Astrocyte of the spinal cord (primary cell): Measurements from ENCODE around the gene ST6GAL1.
"Not testable (repeated sequence)": the region's sequence is repeated elsewhere in the genome, so short reads cannot be mapped to it uniquely, and the experiment has no call there.

Experiments used
- DNase-seq: peaks from one replicate; pipeline ENCODE4 v3.0.0; 2011; ENCODE audit warnings: low read depth, low spot score
- H3K4me3 ChIP-seq: 2 replicates; pipeline ENCODE4 v1.5.1; 2011; ENCODE audit warnings: low read depth, mild to moderate bottlenecking, low read length, moderate library complexity
- in situ Hi-C: cut with HindIII; loops from 2 replicates; pipeline ENCODE4 v1.10.0; 2017; ENCODE audit warnings: low sequenced_read_pairs
- TF ChIP-seq, protein P1 (sequence below): IDR thresholded peaks from 2 replicates; pipeline ENCODE4 v1.5.1; 2012; ENCODE audit warnings: low read depth, mild to moderate bottlenecking, low read length, inconsistent platforms

The ST6GAL1 gene

DNA sequence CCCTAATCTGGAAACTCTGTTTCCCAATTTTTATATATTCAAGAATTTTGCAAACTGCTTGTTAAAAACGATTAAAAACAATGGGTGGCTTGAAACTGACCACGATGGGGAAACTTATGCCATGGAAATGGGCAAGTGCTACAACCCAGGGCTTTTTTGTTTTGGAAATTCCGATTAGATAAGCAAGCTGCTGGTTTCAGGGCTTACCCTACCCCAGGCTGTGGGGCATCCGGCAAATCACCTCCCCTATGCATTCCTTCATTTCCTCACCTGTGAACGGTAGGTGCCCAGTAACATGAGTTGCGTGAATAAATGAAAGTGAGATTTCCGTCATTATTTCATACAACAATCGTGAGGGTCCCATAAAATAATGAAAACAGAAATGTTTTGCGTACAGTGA, 34.3 kb downstream of the ST6GAL1 start:
- in situ Hi-C loops = no loop called here
- H3K4me3 ChIP-seq = no peak overlapping the region
- no peak for DNase-seq
- TF ChIP-seq, protein P1, sequence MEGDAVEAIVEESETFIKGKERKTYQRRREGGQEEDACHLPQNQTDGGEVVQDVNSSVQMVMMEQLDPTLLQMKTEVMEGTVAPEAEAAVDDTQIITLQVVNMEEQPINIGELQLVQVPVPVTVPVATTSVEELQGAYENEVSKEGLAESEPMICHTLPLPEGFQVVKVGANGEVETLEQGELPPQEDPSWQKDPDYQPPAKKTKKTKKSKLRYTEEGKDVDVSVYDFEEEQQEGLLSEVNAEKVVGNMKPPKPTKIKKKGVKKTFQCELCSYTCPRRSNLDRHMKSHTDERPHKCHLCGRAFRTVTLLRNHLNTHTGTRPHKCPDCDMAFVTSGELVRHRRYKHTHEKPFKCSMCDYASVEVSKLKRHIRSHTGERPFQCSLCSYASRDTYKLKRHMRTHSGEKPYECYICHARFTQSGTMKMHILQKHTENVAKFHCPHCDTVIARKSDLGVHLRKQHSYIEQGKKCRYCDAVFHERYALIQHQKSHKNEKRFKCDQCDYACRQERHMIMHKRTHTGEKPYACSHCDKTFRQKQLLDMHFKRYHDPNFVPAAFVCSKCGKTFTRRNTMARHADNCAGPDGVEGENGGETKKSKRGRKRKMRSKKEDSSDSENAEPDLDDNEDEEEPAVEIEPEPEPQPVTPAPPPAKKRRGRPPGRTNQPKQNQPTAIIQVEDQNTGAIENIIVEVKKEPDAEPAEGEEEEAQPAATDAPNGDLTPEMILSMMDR = no peak

DNA sequence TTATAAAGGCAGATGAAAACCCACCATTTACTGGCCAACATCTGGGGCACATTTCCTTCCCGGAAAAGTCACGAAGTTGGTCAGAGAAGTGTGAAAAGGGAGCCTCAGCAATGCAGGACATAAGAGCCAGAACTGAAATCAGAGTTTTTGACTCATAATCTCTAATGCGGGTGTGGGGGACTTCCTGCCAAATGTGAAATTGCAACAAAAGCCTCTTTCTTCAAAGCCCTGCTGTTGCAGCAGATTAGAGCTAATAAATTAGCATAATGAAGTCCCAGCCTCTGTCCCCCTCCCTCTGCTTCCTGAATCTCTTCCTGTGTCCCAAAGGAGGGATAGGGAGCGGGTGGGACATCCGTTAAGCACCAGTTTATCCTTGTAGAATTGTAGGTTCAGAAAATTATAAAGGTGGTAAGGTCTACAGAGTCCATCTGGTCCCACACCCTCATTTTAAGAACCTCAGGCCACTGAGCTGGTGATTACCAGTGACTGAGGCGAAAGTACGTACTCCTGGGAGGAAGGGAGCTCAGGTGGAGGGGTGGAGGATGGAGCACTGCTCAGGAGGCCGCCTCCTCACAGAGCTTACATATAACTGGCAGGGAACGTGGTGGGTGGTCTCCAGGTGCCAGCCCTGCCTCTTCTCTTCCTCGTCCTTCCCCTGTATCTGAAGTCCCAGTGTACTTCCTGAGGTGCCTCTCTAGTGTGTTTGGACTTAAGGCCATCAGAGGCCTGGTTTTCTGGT, 35.0 kb downstream of the ST6GAL1 start:
- no peak for DNase-seq
- in situ Hi-C loops = no loop called here
- no peak overlapping the region for H3K4me3 ChIP-seq
- TF ChIP-seq, protein P1 = no peak

DNA sequence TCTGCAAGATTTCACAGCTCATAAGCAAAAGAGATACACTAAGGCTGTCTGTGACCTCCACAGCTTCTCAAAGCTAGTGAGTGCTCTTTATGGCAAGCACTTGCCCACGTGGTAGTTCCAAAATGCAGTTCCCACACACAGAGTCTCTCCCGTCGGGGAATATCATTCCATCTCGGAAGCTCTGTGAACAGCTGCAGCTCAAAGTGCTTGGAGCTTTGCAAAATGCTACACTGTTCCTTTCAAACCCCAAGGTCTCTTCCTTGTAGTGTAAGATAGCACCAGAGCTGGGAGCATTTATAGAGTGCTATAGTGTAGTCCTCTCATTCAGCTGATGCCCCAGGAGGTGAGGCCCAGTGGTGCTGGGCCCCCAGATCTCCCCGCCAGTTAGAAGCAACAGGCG, 36.1 kb downstream of the ST6GAL1 start:
- no peak for DNase-seq
- H3K4me3 ChIP-seq = no peak overlapping the region
- TF ChIP-seq, protein P1 = no peak
- in situ Hi-C loops = no loop called here

DNA sequence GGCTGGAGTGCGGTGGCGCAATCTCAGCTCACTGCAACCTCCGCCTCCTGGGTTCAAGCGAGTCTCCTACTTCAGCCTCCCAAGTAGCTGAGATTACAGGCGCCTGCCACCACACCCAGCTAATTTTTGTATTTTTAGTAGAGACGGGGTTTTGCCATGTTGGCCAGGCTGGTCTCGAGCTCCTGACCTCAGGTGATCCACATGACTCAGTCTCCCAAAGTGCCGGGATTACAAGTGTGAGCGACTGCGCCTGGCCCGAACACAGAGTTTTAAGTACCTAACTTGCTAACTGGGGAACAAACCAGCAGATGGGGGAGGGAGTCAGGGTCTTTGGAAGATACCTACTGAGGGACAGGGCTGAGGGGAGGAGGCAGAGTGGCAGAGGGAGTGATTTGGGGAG, 36.9 kb downstream of the ST6GAL1 start:
- in situ Hi-C loops, H3K4me3 ChIP-seq, DNase-seq: not testable (repeated sequence)

DNA sequence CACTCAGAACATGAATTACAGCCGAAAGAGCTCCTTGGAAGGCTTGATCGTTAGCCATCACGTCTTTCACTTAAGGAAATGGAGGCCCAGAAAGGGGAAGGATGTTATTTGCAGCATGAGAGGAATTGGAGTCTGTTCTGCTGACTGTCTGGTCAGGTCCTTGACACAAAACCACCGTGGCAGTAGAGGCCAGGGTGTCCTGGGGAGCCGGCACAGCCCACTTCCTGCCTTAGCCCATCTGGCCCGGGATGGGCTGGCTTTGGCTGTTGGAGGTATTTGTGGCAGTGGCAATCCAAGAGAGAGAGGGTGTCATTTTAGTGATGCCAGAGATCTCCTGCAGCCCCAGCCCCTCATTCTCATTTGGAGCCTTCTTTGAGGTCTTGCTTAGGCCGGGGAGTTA, 37.4 kb downstream of the ST6GAL1 start:
- TF ChIP-seq, protein P1 = no peak
- peak; percentile 71 for DNase-seq
- no peak overlapping the region for H3K4me3 ChIP-seq
- in situ Hi-C loops = no loop called here

DNA sequence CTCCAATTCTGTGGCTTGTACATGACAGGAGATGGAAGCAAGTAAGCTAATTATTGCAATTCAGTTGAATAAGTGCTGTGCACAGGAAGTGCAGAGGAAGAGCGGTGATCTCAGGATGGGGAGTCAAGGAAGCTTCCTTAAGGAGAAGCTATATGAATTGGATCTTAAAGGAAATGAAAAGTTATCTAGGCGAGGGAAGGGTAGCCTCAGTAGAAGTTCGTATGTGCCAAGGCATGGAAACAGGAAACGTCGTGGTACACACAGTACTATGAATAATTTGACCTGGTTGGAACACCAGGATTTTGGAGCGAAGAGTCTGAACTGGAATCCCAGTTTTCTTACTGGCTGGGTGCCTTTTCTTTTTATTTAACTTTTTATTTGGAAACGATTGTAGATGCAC, 39.3 kb downstream of the ST6GAL1 start:
- TF ChIP-seq, protein P1 = no peak
- no peak for DNase-seq
- H3K4me3 ChIP-seq = no peak overlapping the region
- in situ Hi-C loops = no loop called here

DNA sequence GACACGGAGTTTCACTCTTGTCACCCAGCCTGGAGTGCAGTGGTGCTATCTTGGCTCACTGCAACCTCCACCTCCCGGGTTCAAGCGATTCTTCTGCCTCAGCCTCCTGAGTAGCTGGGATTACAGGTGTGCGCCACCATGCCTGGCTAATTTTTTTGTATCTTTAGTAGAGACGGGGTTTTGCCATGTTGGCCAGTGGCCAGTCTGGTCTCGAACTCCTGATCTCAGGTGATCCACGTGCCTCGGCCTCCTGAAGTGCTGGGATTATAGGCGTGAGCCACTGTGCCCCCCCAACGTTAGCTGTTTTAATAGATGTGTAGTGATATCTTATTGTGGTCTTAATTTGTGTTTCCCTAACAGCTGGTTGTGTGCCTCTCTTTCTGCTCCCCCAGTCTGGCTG, 40.8 kb downstream of the ST6GAL1 start:
- DNase-seq, H3K4me3 ChIP-seq, in situ Hi-C loops: not testable (repeated sequence)

DNA sequence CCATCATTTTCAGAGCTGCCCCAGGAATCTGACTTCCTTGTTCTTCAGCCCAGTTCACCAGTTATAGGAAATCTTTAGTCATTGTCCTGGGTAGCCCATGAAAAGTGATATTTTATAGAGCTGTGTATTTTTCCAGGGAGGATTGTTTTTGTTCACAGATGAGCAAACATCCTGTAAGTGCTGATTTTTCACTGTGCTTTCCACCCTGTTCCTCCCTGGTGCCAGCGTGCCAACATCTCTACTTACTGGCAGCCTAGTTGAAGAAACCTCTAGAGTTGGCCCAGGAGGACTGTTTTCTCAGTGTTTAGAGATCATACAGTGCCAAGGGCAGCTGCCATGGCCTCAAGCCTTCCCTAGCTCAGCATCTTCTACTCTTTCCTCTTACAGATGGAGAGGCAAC, 41.3 kb downstream of the ST6GAL1 start:
- TF ChIP-seq, protein P1 = no peak
- DNase-seq = no peak
- H3K4me3 ChIP-seq = no peak overlapping the region
- in situ Hi-C loops = no loop called here
